ENCODE data around the gene RAPGEF4. TPM values are rescaled to one million over a fixed set of nuclear protein-coding genes. Genes with fewer than 3 reads are reported as not detected.

The RAPGEF4 gene
- total RNA-seq, 1 experiment from 2014 or later: 1.4 TPM

GRCh38 chr2:172930871-172931255, 195.2 kb downstream of the RAPGEF4 start:
- H3K9me3 ChIP-seq (ENCODE audit: control insufficient read depth, low read depth, low read length): no peaks in the 10 kb centered on the region
- no peak overlapping the region for H3K4me2 ChIP-seq (ENCODE audit: insufficient read depth, insufficient read length, low read length)
- H3K27me3 ChIP-seq (ENCODE audit: insufficient read depth, low read length): no peaks in the 10 kb centered on the region
- H3T11ph ChIP-seq (ENCODE audit: low read length): no peak overlapping the region
- no peaks in the 10 kb centered on the region for H3K79me2 ChIP-seq (ENCODE audit: insufficient read depth, low read length)
- DNase-seq: no peak
- TF ChIP-seq CTCF (conservative IDR thresholded peaks at IDR 0.05): no peak
- no peak overlapping the region; a peak in 1 of 5 replicates for H3K4me3 Mint-ChIP-seq
- H2BK5ac ChIP-seq (ENCODE audit: insufficient read length, low read length): no peak overlapping the region
- H3K18ac ChIP-seq (ENCODE audit: insufficient read length, low read depth, low read length): no peak overlapping the region
- H3K4me1 Mint-ChIP-seq: peaks cover 19 to 32% of the 10 kb centered on the region in 2 experiments
- no peaks in the 10 kb centered on the region; a peak in 1 of 5 replicates for H3K9me3 Mint-ChIP-seq
- no peaks in the 10 kb centered on the region for H3K79me1 ChIP-seq (ENCODE audit: insufficient read depth, low read depth, low read length, poor library complexity, severe bottlenecking)
- H3K56ac ChIP-seq (ENCODE audit: insufficient read length, low read depth, low read length): no peak overlapping the region
- H4K8ac ChIP-seq (replicated peaks; ENCODE audit: insufficient read length, low read depth, low read length): no peak overlapping the region
- H3K4ac ChIP-seq (ENCODE audit: low read depth, low read length): no peak overlapping the region
- H3K27ac Mint-ChIP-seq: no peak overlapping the region; a peak in 1 of 7 replicates
- H4K5ac ChIP-seq (ENCODE audit: insufficient read length, low read depth, low read length): no peak overlapping the region
- no peaks in the 10 kb centered on the region for H4K20me1 ChIP-seq (ENCODE audit: control insufficient read depth, insufficient read depth, insufficient read length)
- H3K23ac ChIP-seq (ENCODE audit: insufficient read length, low read depth, low read length): no peak overlapping the region
- no peak overlapping the region for H3K14ac ChIP-seq (ENCODE audit: insufficient read depth, low read length)
- no peak overlapping the region for H2AK5ac ChIP-seq (ENCODE audit: insufficient read length, low read length)
- no peaks in the 10 kb centered on the region for H3K36me3 Mint-ChIP-seq (ENCODE audit: insufficient read depth in 1 of 3, low read depth in 3 of 3)
- no peak overlapping the region for H2BK12ac ChIP-seq (ENCODE audit: insufficient read length, low read depth, low read length)
- H2AFZ ChIP-seq (ENCODE audit: low read length): no peak overlapping the region
- no peak overlapping the region for H4K91ac ChIP-seq (ENCODE audit: insufficient read length, low read depth, low read length)
- WGBS (ENCODE audit: extremely low coverage, insufficient read length, low lambda C conversion rate): no CpG with 5 or more reads among the region's 7 CpGs
- no peaks in the 10 kb centered on the region for H3K27me3 Mint-ChIP-seq (ENCODE audit: low read depth)
- H3K23me2 ChIP-seq (ENCODE audit: insufficient read length, low read depth, low read length, poor library complexity, severe bottlenecking): no peaks in the 10 kb centered on the region
- no peak overlapping the region for H3K9ac ChIP-seq (ENCODE audit: extremely low read depth, insufficient read length, low read length)
- no peak overlapping the region for H2BK15ac ChIP-seq (ENCODE audit: low read depth, low read length)
- H2BK120ac ChIP-seq (ENCODE audit: low read depth, low read length, poor library complexity, severe bottlenecking): no peak overlapping the region
- H3K4me1 ChIP-seq (ENCODE audit: insufficient read depth, low read length): peaks cover 2% of the 10 kb centered on the region; the same call in 1 of the 2 replicates
- H2BK20ac ChIP-seq (ENCODE audit: low read depth, low read length, poor library complexity, severe bottlenecking): no peak overlapping the region
- H3K27ac ChIP-seq (ENCODE audit: insufficient read length, low read depth, low read length): no peak overlapping the region
